SK-N-SH treated with all-trans-retinoic acid at 6 μM for 48 hours (cell line): ENCODE data around the gene E2F2.
A peak's percentile ranks its signal among the peaks of the same experiment; 100 is the strongest.

Experiments used
- ATAC-seq: fragments of 200-7000 bp; cut with Tn5 transposase; 3 replicates; pipeline ENCODE4 v1.9.1; 2020; ENCODE audit warnings: mild to moderate bottlenecking, moderate library complexity
- ARNTL ChIP-seq: fragments of 450-650 bp; formaldehyde crosslinking; IDR thresholded peaks from 2 replicates; pipeline ENCODE4 v1.5.0; 2020; ENCODE audit warnings: low read depth, mild to moderate bottlenecking, moderate library complexity, borderline replicate concordance
- BACH2 ChIP-seq: fragments of 250-450 bp; sonication (Bioruptor Pico); IDR thresholded peaks from 2 replicates; pipeline ENCODE4 v1.9.0; 2021; ENCODE audit warnings: mild to moderate bottlenecking, borderline replicate concordance
- CREB5 ChIP-seq: fragments of 250-450 bp; sonication (Bioruptor Pico); IDR thresholded peaks from 2 replicates; pipeline ENCODE4 v1.5.1; 2020; ENCODE audit warnings: low read depth, mild to moderate bottlenecking, moderate library complexity
- CSDC2 ChIP-seq: fragments of 250-450 bp; sonication (Bioruptor Pico); IDR thresholded peaks from 2 replicates; pipeline ENCODE4 v1.5.0; 2020; ENCODE audit warnings: mild to moderate bottlenecking, moderate library complexity
- CSRNP3 ChIP-seq: fragments of 250-450 bp; sonication (Bioruptor Pico); IDR thresholded peaks from 2 replicates; pipeline ENCODE4 v1.5.1; 2021; ENCODE audit warnings: mild to moderate bottlenecking, moderate library complexity
- ESRRG ChIP-seq: fragments of 250-450 bp; sonication (Bioruptor Pico); IDR thresholded peaks from 2 replicates; pipeline ENCODE4 v1.6.1; 2021; ENCODE audit warnings: mild to moderate bottlenecking
- GLIS3 ChIP-seq: fragments of 250-450 bp; sonication (Bioruptor Pico); IDR thresholded peaks from 2 replicates; pipeline ENCODE4 v1.5.0; 2020; ENCODE audit warnings: mild to moderate bottlenecking, moderate library complexity
- ISL1 ChIP-seq: fragments of 250-450 bp; sonication (Bioruptor Pico); IDR thresholded peaks from 2 replicates; pipeline ENCODE4 v2.1.2; 2022; ENCODE audit warnings: mild to moderate bottlenecking, moderate library complexity
- OSR1 ChIP-seq: fragments of 250-450 bp; sonication (Bioruptor Pico); IDR thresholded peaks from 2 replicates; pipeline ENCODE4 v1.8.0; 2022; ENCODE audit warnings: moderate library complexity, mild to moderate bottlenecking, inconsistent platforms
- PATZ1 ChIP-seq: fragments of 250-450 bp; sonication (Bioruptor Pico); IDR thresholded peaks from 2 replicates; pipeline ENCODE4 v1.8.0; 2020; ENCODE audit warnings: mild to moderate bottlenecking, moderate library complexity, borderline replicate concordance
- POU6F1 ChIP-seq: fragments of 250-450 bp; sonication (Bioruptor Pico); IDR thresholded peaks from 2 replicates; pipeline ENCODE4 v1.8.0; 2021; ENCODE audit warnings: low read depth, mild to moderate bottlenecking, moderate library complexity, borderline replicate concordance
- PPARA ChIP-seq: fragments of 250-450 bp; sonication (Bioruptor Pico); IDR thresholded peaks from 2 replicates; pipeline ENCODE4 v1.5.0; 2020; ENCODE audit warnings: mild to moderate bottlenecking, borderline replicate concordance
- RARB ChIP-seq: fragments of 250-450 bp; sonication (Bioruptor Pico); IDR thresholded peaks from 2 replicates; pipeline ENCODE4 v1.8.0; 2021; ENCODE audit warnings: mild to moderate bottlenecking, moderate library complexity
- SNAI2 ChIP-seq: fragments of 250-450 bp; sonication (Bioruptor Pico); IDR thresholded peaks from 2 replicates; pipeline ENCODE4 v1.5.0; 2020; ENCODE audit warnings: mild to moderate bottlenecking, moderate library complexity
- TCF4 ChIP-seq: fragments of 250-450 bp; sonication (Bioruptor Pico); IDR thresholded peaks from 2 replicates; pipeline ENCODE4 v1.8.0; 2021; ENCODE audit warnings: mild to moderate bottlenecking, moderate library complexity, borderline replicate concordance
- TOX ChIP-seq: fragments of 250-450 bp; sonication (Bioruptor Pico); IDR thresholded peaks from 2 replicates; pipeline ENCODE4 v1.8.0; 2021; ENCODE audit warnings: mild to moderate bottlenecking, moderate library complexity, borderline replicate concordance
- TSHZ2 ChIP-seq: fragments of 250-450 bp; sonication (Bioruptor Pico); IDR thresholded peaks from 2 replicates; pipeline ENCODE4 v1.5.0; 2020; ENCODE audit warnings: mild to moderate bottlenecking, moderate library complexity
- ZC3H10 ChIP-seq: fragments of 250-450 bp; sonication (Bioruptor Pico); IDR thresholded peaks from 2 replicates; pipeline ENCODE4 v1.5.1; 2021; ENCODE audit warnings: mild to moderate bottlenecking, moderate library complexity
- ZFP3 ChIP-seq: fragments of 250-450 bp; sonication (Bioruptor Pico); IDR thresholded peaks from 2 replicates; pipeline ENCODE4 v1.5.0; 2020; ENCODE audit warnings: mild to moderate bottlenecking, moderate library complexity
- ZFP30 ChIP-seq: fragments of 450-650 bp; formaldehyde crosslinking; IDR thresholded peaks from 2 replicates; pipeline ENCODE4 v1.5.0; 2022; ENCODE audit warnings: mild to moderate bottlenecking, moderate library complexity
- ZNF565 ChIP-seq: fragments of 450-650 bp; formaldehyde crosslinking; conservative IDR thresholded peaks from 2 replicates; pipeline ENCODE4 v1.5.0; 2020; ENCODE audit warnings: low read depth, mild to moderate bottlenecking, moderate library complexity
- ZNF70 ChIP-seq: fragments of 450-650 bp; formaldehyde crosslinking; IDR thresholded peaks from 2 replicates; pipeline ENCODE4 v1.5.0; 2020; ENCODE audit warnings: mild to moderate bottlenecking, moderate library complexity
- ZNF8 ChIP-seq: fragments of 450-650 bp; formaldehyde crosslinking; IDR thresholded peaks from 2 replicates; pipeline ENCODE4 v1.5.0; 2020; ENCODE audit warnings: mild to moderate bottlenecking, moderate library complexity

Gene E2F2

GRCh38 chr1:23559136-23559984 lies 28.3 kb upstream of the E2F2 start, which contains the start of gene ID3:
ID3 (minus strand) TSS chr1:23559501; CDS start chr1:23559426, 75 bp downstream.
- ATAC-seq, result peak; percentile 53
- TF ChIP-seq ZC3H10 (CRISPR knock-in tag), result peak; percentile 73
- TF ChIP-seq TOX, result no peak
- peak; percentile 69; the same call in 1 of the 2 replicates for TF ChIP-seq ESRRG (CRISPR knock-in tag)
- no peak for TF ChIP-seq BACH2
- no peak for TF ChIP-seq CREB5
- peak; percentile 57 for TF ChIP-seq ZNF70 (CRISPR knock-in tag)
- no peak for TF ChIP-seq CSDC2 (CRISPR knock-in tag)
- 0 out of 2 replicates have a peak, but pooled peaks have one; percentile 20 for TF ChIP-seq ZFP30 (CRISPR knock-in tag)
- TF ChIP-seq PPARA (CRISPR knock-in tag), result no peak
- peak; percentile 36 for TF ChIP-seq ISL1 (CRISPR knock-in tag)
- peak; percentile 75; the same call in 1 of the 2 replicates for TF ChIP-seq ZNF565 (CRISPR knock-in tag)
- no peak for TF ChIP-seq ZFP3
- TF ChIP-seq PATZ1 (CRISPR knock-in tag), result peak; percentile 54; the same call in 1 of the 2 replicates
- no peak for TF ChIP-seq SNAI2 (CRISPR knock-in tag)
- no peak for TF ChIP-seq OSR1 (CRISPR knock-in tag)
- 0 out of 2 replicates have a peak, but pooled peaks have one; percentile 8 for TF ChIP-seq TSHZ2 (CRISPR knock-in tag)
- TF ChIP-seq RARB (CRISPR knock-in tag), result 0 out of 2 replicates have a peak, but pooled peaks have one; percentile 51
- no peak for TF ChIP-seq ARNTL (CRISPR knock-in tag)
- no peak for TF ChIP-seq GLIS3 (CRISPR knock-in tag)
- no peak for TF ChIP-seq POU6F1
- 0 out of 2 replicates have a peak, but pooled peaks have one; percentile 39 for TF ChIP-seq ZNF8 (CRISPR knock-in tag)
- TF ChIP-seq TCF4, result no peak; the same call in 1 of the 2 replicates
- TF ChIP-seq CSRNP3, result peak; percentile 84; the same call in 1 of the 2 replicates

GRCh38 chr1:23558872-23559135 lies 27.8 kb upstream of the E2F2 start:
- no peak for ATAC-seq
- TF ChIP-seq TSHZ2 (CRISPR knock-in tag) (no peak), CREB5 (no peak), ARNTL (CRISPR knock-in tag) (no peak), ZNF565 (CRISPR knock-in tag) (no peak), PATZ1 (CRISPR knock-in tag) (no peak), TCF4 (no peak), TOX (no peak), ZFP3 (no peak), CSDC2 (CRISPR knock-in tag) (no peak), SNAI2 (CRISPR knock-in tag) (no peak)
